GM10266 (cell line): ENCODE results near the gene LEMD2.
A peak's percentile ranks its signal among the peaks of the same experiment; 100 is the strongest.

Experiments used
- DNase-seq: peaks from one replicate; pipeline ENCODE4 v3.0.0; 2012; ENCODE audit errors: extremely low spot score
- CTCF ChIP-seq: IDR thresholded peaks from 2 replicates; pipeline ENCODE4 v1.5.1; 2012; ENCODE audit warnings: mild to moderate bottlenecking, low read depth; ENCODE audit not compliant: control insufficient read depth, insufficient read depth; ENCODE audit errors: missing control alignments

Gene LEMD2

GRCh38 chr6:33764036-33764435, 24.9 kb downstream of the LEMD2 start:
- no peak for TF ChIP-seq CTCF

GRCh38 chr6:33763483-33763882, 25.4 kb downstream of the LEMD2 start:
- no peak for DNase-seq
- no peak for TF ChIP-seq CTCF

More at GRCh38 chr6:33764036-33764435, 24.9 kb downstream of the LEMD2 start:
- no peak for DNase-seq

GRCh38 chr6:33762713-33763112, 26.2 kb downstream of the LEMD2 start:
- DNase-seq = no peak
- no peak for TF ChIP-seq CTCF

- DNase-seq = peak; percentile 55
- peak; percentile 65 for TF ChIP-seq CTCF
Measured at GRCh38 chr6:33761922-33762629, 26.9 kb downstream of the LEMD2 start.

GRCh38 chr6:33761581-33761921, 27.4 kb downstream of the LEMD2 start:
- no peak for TF ChIP-seq CTCF
- DNase-seq = no peak

- TF ChIP-seq CTCF = no peak
- DNase-seq = no peak
Measured at GRCh38 chr6:33759887-33760629, 28.9 kb downstream of the LEMD2 start.

GRCh38 chr6:33758815-33759216, 30.1 kb downstream of the LEMD2 start:
- no peak for DNase-seq

More at GRCh38 chr6:33758815-33759216, 30.1 kb downstream of the LEMD2 start:
- no peak for TF ChIP-seq CTCF
